Ectodermal cell (in vitro differentiated cells): ENCODE data around the gene NDST4.

Source experiments
- H3K27ac ChIP-seq: 2 replicates; pipeline ENCODE4 v1.7.0; 2013; ENCODE audit warnings: mild to moderate bottlenecking, low read depth, low read length; ENCODE audit not compliant: insufficient read depth, poor library complexity, severe bottlenecking
- H3K27me3 ChIP-seq: 2 replicates; pipeline ENCODE4 v1.7.0; 2013; ENCODE audit warnings: mild to moderate bottlenecking, low read length; ENCODE audit not compliant: insufficient read depth, control insufficient read depth, poor library complexity, severe bottlenecking
- H3K36me3 ChIP-seq: one replicate; pipeline ENCODE4 v1.7.0; 2013; ENCODE audit warnings: low read length; ENCODE audit not compliant: control insufficient read depth, insufficient read depth
- H3K4me1 ChIP-seq: one replicate; pipeline ENCODE4 v1.7.0; 2013; ENCODE audit warnings: low read length; ENCODE audit not compliant: control insufficient read depth, insufficient read depth
- H3K4me3 ChIP-seq: 2 replicates; pipeline ENCODE4 v1.7.0; 2013; ENCODE audit warnings: low read depth, low read length, control low read depth; ENCODE audit not compliant: insufficient read depth
- H3K9me3 ChIP-seq: 2 replicates; pipeline ENCODE4 v1.7.0; 2013; ENCODE audit warnings: mild to moderate bottlenecking, low read length, moderate library complexity; ENCODE audit not compliant: control insufficient read depth
- WGBS, 2 experiments: methylation state at CpG; one replicate each; pipeline ENCODE4 v1.1.7; 2013; ENCODE audit warnings: missing lambda C conversion rate in 2 of 2; 5-methylcytosine and 5-hydroxymethylcytosine counted together

NDST4 gene

GRCh38 chr4:114815760-114816159 lies 297.7 kb downstream of the NDST4 start:
- Histone ChIP-seq H3K36me3 (no peaks in the 10 kb centered on the region), H3K4me1 (no peaks in the 10 kb centered on the region), H3K27me3 (no peaks in the 10 kb centered on the region), H3K9me3 (no peaks in the 10 kb centered on the region), H3K27ac (no peak overlapping the region), H3K4me3 (no peak overlapping the region)
- WGBS, 2 experiments: 92 to 94% methylated on average over 1 of the region's 1 CpG

- no peaks in the 10 kb centered on the region for H3K36me3 ChIP-seq
- no peak overlapping the region for H3K4me3 ChIP-seq
- no peaks in the 10 kb centered on the region for H3K9me3 ChIP-seq
- H3K4me1 ChIP-seq: no peaks in the 10 kb centered on the region
- 83% methylated on average over 1 of the region's 1 CpG; no CpG with 5 or more reads in 1 of the 2 experiments for WGBS, 2 experiments
- no peaks in the 10 kb centered on the region for H3K27me3 ChIP-seq
- H3K27ac ChIP-seq: no peak overlapping the region
These were observed 299.5 kb downstream of the NDST4 start for GRCh38 chr4:114813961-114814360.

- H3K27me3 ChIP-seq: no peaks in the 10 kb centered on the region
- 85 to 95% methylated on average over 4 of the region's 4 CpGs for WGBS, 2 experiments
- no peaks in the 10 kb centered on the region for H3K4me1 ChIP-seq
- no peaks in the 10 kb centered on the region for H3K36me3 ChIP-seq
- no peak overlapping the region for H3K4me3 ChIP-seq
- H3K9me3 ChIP-seq: no peaks in the 10 kb centered on the region
- H3K27ac ChIP-seq: no peak overlapping the region
These were observed 301.7 kb downstream of the NDST4 start for GRCh38 chr4:114811564-114812301.

- H3K36me3 ChIP-seq: no peaks in the 10 kb centered on the region
- no peaks in the 10 kb centered on the region for H3K4me1 ChIP-seq
- H3K27me3 ChIP-seq: no peaks in the 10 kb centered on the region
- 60 to 62% methylated on average over 14 of the region's 14 CpGs for WGBS, 2 experiments
- H3K9me3 ChIP-seq: no peaks in the 10 kb centered on the region
- no peak overlapping the region for H3K4me3 ChIP-seq
- no peak overlapping the region for H3K27ac ChIP-seq
These were observed 305.5 kb downstream of the NDST4 start for GRCh38 chr4:114807759-114808404.

- H3K9me3 ChIP-seq: no peaks in the 10 kb centered on the region
- no peak overlapping the region for H3K27ac ChIP-seq
- no peak overlapping the region for H3K4me3 ChIP-seq
- WGBS, 2 experiments: 95 to 97% methylated on average over 8 of the region's 8 CpGs
- no peaks in the 10 kb centered on the region for H3K36me3 ChIP-seq
- H3K27me3 ChIP-seq: no peaks in the 10 kb centered on the region
- no peaks in the 10 kb centered on the region for H3K4me1 ChIP-seq
These were observed 306.1 kb downstream of the NDST4 start for GRCh38 chr4:114807357-114807756.

GRCh38 chr4:114791976-114792375 lies 321.4 kb downstream of the NDST4 start:
- Histone ChIP-seq H3K4me3 (no peak overlapping the region), H3K27ac (peak overlapping the region; percentile 27), H3K36me3 (no peaks in the 10 kb centered on the region), H3K9me3 (no peaks in the 10 kb centered on the region), H3K4me1 (peaks cover 10% of the 10 kb centered on the region), H3K27me3 (no peaks in the 10 kb centered on the region)
- WGBS, 2 experiments: 79 to 86% methylated on average over 4 to 5 of the region's 5 CpGs

- H3K27ac ChIP-seq: no peak overlapping the region
- no peaks in the 10 kb centered on the region for H3K4me1 ChIP-seq
- H3K27me3 ChIP-seq: no peaks in the 10 kb centered on the region
- no peaks in the 10 kb centered on the region for H3K9me3 ChIP-seq
- H3K36me3 ChIP-seq: no peaks in the 10 kb centered on the region
- no peak overlapping the region for H3K4me3 ChIP-seq
These were observed 327.9 kb downstream of the NDST4 start for GRCh38 chr4:114785570-114785969.

GRCh38 chr4:114783215-114783595 lies 330.2 kb downstream of the NDST4 start:
- Histone ChIP-seq H3K36me3 (no peaks in the 10 kb centered on the region), H3K27ac (no peak overlapping the region), H3K27me3 (no peaks in the 10 kb centered on the region), H3K4me3 (no peak overlapping the region), H3K9me3 (no peaks in the 10 kb centered on the region), H3K4me1 (no peaks in the 10 kb centered on the region)
- WGBS, 2 experiments: 92 to 95% methylated on average over 3 of the region's 3 CpGs

- Histone ChIP-seq H3K27ac (no peak overlapping the region), H3K27me3 (no peaks in the 10 kb centered on the region), H3K9me3 (no peaks in the 10 kb centered on the region), H3K4me3 (no peak overlapping the region), H3K4me1 (no peaks in the 10 kb centered on the region), H3K36me3 (no peaks in the 10 kb centered on the region)
- WGBS, 2 experiments: 63 to 74% methylated on average over 5 to 6 of the region's 6 CpGs
These were observed 330.8 kb downstream of the NDST4 start for GRCh38 chr4:114782415-114783214.

- WGBS, 2 experiments: 58 to 82% methylated on average over 1 of the region's 1 CpG
- Histone ChIP-seq H3K27ac (no peak overlapping the region), H3K4me1 (no peaks in the 10 kb centered on the region), H3K36me3 (no peaks in the 10 kb centered on the region), H3K4me3 (no peak overlapping the region), H3K27me3 (no peaks in the 10 kb centered on the region), H3K9me3 (no peaks in the 10 kb centered on the region)
These were observed 333.2 kb downstream of the NDST4 start for GRCh38 chr4:114780205-114780604.
